GM13977 (cell line): ENCODE measurements around the gene ZBTB46.

ENCODE experiments used
- DNase-seq: peaks from one replicate; pipeline ENCODE4 v3.0.0; 2012; ENCODE audit warnings: low spot score
- in situ Hi-C: fragments of 300-500 bp; cut with MboI; formaldehyde crosslinking; loops from one replicate; pipeline ENCODE4 v1.12.0; 2022; ENCODE audit warnings: low sequenced_read_pairs, low pct_unique_long_range_greater_than_20kb, mixed read lengths, inconsistent platforms; ENCODE audit not compliant: unreplicated experiment
- TF ChIP-seq, protein P1 (sequence below): IDR thresholded peaks from 2 replicates; pipeline ENCODE4 v1.5.1; 2012; ENCODE audit warnings: mild to moderate bottlenecking, control low read depth; ENCODE audit not compliant: insufficient read depth; ENCODE audit errors: extremely low read depth, missing control alignments

The ZBTB46 gene

DNA sequence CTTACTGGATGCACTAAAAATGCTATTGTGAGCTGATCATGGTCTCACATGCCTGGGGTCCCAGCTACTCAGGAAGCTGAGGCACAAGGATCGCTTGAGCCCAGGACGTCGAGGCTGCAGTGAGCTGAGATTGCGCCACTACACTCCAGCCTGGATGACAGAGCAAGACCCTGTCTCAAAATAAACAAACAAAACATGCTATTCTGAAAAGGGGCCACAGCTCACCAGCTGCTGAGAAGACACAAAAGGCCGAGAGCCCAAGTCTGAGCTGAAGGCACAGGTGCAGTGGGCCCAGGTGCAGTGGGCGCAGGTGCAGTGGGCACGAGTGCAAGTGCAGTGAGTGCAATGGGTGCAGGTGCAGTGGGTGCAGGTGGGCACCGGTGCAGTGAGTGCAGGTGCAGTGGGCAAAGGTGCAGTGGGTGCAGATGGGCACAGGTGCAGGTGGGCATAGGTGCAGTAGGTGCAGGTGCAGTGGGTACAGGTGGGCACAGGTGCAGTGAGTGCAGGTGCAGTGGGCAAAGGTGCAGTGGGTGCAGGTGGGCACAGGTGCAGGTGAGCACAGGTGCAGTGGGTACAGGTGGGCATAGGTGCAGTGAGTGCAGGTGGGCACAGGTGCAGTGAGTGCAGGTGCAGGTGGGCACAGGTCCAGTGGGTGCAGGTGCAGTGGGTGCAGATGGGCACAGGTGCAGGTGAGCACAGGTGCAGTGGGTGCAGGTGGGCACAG is 16.0 kb downstream of the ZBTB46 start:
- in situ Hi-C loops: no loop called here
- TF ChIP-seq, protein P1, sequence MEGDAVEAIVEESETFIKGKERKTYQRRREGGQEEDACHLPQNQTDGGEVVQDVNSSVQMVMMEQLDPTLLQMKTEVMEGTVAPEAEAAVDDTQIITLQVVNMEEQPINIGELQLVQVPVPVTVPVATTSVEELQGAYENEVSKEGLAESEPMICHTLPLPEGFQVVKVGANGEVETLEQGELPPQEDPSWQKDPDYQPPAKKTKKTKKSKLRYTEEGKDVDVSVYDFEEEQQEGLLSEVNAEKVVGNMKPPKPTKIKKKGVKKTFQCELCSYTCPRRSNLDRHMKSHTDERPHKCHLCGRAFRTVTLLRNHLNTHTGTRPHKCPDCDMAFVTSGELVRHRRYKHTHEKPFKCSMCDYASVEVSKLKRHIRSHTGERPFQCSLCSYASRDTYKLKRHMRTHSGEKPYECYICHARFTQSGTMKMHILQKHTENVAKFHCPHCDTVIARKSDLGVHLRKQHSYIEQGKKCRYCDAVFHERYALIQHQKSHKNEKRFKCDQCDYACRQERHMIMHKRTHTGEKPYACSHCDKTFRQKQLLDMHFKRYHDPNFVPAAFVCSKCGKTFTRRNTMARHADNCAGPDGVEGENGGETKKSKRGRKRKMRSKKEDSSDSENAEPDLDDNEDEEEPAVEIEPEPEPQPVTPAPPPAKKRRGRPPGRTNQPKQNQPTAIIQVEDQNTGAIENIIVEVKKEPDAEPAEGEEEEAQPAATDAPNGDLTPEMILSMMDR: no peak
- DNase-seq: no peak

DNA sequence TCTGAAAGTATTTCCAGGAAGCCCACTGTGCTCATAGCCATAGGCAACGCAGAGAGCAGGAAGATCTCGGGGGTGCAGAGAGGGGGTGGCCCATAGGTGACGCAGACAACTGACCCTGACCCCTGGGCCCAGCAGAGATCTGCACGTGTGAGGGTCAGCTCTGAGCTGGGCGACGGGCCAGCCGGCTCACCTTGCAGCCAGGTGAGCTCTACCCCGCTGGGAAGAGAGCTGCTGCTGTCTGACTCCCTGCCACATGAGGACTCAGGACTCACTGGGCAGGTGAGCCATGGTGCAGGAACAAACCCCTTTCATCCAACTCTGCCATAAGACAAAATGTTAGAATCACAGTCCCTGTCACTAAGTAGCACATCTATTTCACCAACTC is 19.6 kb downstream of the ZBTB46 start:
- DNase-seq: no peak
- TF ChIP-seq, protein P1: no peak
- in situ Hi-C loops: no loop called here

DNA sequence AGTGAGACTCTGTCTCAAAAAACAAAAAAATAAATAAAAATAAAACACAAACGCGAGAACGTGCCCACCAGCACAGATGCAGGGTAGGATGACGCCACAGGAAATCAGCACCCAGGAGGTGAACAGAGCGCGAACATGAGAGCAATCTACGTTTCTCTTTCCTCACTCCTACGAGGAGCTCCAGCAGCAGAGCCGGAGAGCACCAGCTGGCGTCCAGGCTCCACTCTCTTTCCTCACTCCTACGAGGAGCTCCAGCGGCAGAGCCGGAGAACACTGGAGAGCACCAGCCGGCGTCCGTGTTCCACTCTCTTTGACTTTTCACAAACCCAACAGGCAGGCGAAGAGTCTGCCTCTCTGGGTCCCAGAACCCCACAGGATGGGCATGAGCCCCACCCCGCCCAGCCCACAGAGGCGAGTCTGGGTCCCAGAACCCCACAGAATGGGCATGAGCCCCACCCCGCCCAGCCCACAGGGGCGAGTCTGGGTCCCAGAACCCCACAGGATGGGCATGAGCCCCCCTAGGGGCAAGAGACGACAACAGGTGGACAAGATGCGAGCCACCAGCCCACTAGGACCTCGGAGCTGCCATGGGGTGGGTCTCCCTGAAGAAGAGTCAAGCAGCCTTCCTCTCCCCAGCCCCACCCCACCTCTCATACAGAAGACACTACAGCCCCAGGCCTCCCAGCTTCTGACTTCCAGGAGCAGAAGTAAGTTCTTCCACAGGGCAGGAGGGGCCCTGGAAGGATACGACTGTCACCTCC is 20.2 kb downstream of the ZBTB46 start:
- in situ Hi-C loops: no loop called here
- TF ChIP-seq, protein P1: no peak
- DNase-seq: no peak

DNA sequence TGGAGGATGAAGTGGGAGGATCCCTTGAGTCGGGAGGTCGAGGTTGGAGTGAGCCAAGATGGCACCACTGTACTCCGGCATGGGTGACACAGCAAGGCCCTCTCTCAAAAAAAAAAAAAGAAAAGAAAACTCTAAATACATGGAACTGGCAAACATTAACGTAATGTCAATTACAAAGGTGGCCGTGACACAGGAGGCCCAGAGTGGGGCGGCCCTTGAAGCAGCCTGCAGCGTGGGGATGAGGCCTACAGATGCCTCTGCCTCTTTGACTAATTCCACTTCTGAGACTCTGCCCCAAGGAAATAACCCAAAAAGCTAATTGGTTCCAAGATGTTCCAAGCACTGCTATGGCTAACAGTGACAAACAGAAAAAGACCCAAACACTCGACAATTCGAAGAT is 21.2 kb downstream of the ZBTB46 start:
- TF ChIP-seq, protein P1: no peak
- in situ Hi-C loops: no loop called here
- DNase-seq: no peak

DNA sequence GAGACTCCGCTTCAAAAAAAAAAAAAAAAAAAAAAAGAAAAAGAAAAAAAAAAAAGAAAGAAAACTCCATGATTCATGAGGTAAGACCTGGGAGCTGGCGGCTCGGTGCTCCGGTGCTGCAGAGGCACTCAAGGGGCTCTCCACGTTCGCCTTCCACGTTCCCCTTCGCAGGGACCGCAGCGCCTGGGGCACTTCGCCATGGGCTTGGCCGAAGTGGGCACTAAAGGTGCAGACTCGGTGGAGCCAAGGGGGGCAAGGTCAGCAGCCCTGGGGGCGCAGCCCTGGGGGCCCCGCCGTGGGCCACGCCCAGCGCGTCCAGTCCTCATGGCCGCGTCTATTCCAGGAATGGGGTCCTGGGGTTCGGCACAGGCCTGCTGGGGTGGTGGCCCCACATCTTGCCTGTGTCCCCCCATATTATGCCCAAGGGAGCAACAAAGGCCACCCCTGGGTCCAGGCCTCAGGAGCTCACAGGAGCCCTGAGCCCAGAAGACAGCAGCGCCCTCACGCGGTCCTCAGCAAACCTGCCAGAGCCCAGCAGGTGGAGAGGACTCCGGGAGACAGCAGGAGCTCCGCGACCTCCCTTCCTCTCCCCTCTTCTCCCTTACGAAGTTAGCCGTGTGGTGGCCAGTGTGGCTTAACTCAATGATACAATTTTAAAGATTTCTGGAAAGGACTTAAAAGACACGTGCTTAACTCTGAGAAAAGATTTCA is 21.9 kb downstream of the ZBTB46 start:
- in situ Hi-C loops: no loop called here
- DNase-seq: no peak
- TF ChIP-seq, protein P1: no peak

DNA sequence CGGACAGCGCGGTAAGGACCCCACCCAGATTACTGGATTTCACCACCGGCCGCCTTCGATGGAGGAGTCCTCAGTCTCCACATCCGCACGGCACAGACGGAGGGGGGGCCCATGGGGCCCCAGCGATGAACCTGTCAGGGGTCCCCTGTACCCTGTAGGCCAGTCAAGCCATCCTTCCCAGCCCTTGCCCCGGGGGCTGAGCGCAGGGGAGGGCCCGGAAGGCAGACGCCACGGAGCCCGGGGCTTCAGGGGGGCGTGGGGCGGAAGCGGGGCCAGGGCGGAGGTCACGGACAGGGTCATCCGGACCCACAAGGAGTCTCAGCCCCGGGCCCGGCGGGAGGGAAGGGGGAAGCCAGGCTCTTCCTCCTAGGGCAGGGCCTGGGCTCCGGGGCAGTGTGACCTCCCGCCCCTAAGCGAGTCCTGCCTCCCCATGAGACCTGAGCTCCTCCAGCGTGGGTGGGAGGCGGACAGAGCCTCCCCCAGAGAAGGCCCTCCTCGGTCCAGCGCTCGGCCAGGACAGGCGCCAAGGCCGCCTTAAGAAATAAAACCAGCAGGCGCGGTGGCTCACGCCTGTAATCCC is 22.8 kb downstream of the ZBTB46 start:
- TF ChIP-seq, protein P1: no peak
- DNase-seq: no peak
- in situ Hi-C loops: no loop called here
